Stomach (tissue), 9 donors: ENCODE data around the gene CCNK. TPM values are rescaled to one million over a fixed set of nuclear protein-coding genes. Genes with fewer than 3 reads are reported as not detected.

ENCODE experiments used
- DNase-seq, 2 donors: peaks; one replicate each; pipeline versions ENCODE4 v3.0.0 to v3.0.0-alpha.2; 2013 to 2019
- H3K27ac ChIP-seq, 5 donors: fragments of 200-600 bp in 4 of 5; sonication (generic) in 4 of 5; one replicate each; pipeline ENCODE4 v1.5.1; 2013 to 2019; ENCODE audit warnings: mild to moderate bottlenecking in 1 of 5, moderate library complexity in 1 of 5
- H3K27me3 ChIP-seq, 3 donors: fragments of 200-600 bp; sonication (generic); one replicate each; pipeline ENCODE4 v1.5.1; 2017 to 2019; ENCODE audit warnings: mixed run types in 1 of 3
- H3K36me3 ChIP-seq, 4 donors: fragments of 200-600 bp; sonication (generic); 1 replicate in 3 of 4; 2 replicates in 1 of 4; pipeline ENCODE4 v1.5.1; 2016 to 2019
- H3K4me1 ChIP-seq, 4 donors: fragments of 200-600 bp; sonication (generic); one replicate each; pipeline ENCODE4 v1.5.1; 2016 to 2019
- H3K4me3 ChIP-seq, 4 donors: fragments of 200-600 bp; sonication (generic) in 3 of 4; one replicate each; pipeline ENCODE4 v1.5.1; 2016 to 2019; ENCODE audit warnings: mild to moderate bottlenecking in 1 of 4
- H3K9me3 ChIP-seq, 4 donors: fragments of 200-600 bp; sonication (generic); one replicate each; pipeline ENCODE4 v1.5.1; 2016 to 2019
- EP300 ChIP-seq: sonication (generic); formaldehyde crosslinking; IDR thresholded peaks from one replicate; pipeline ENCODE4 v1.6.1; 2017; ENCODE audit warnings: antibody characterized with exemption
- POLR2A ChIP-seq, 4 donors: fragments of 450-650 bp; IDR thresholded peaks; one replicate each; pipeline ENCODE4 v1.6.1; 2016; ENCODE audit warnings: antibody characterized with exemption in 4 of 4, control low read depth in 2 of 4, mild to moderate bottlenecking in 1 of 4, moderate library complexity in 1 of 4
- POLR2AphosphoS5 ChIP-seq, 3 donors: sonication (generic); formaldehyde crosslinking; IDR thresholded peaks; one replicate each; pipeline ENCODE4 v1.6.1; 2016; ENCODE audit warnings: antibody characterized with exemption in 3 of 3
- WGBS, 5 donors: extraction: QIAGEN DNeasy Blood & Tissue Kit in 3 of 5; methylation state at CpG; one replicate each; pipeline versions ENCODE4 v1.1.5 to v1.1.7; 2013 to 2018; 5-methylcytosine and 5-hydroxymethylcytosine counted together
- intact Hi-C: fragments of 100-400 bp; cut with DNase I; formaldehyde crosslinking; loops from one replicate; pipeline ENCODE4 v1.15.1; 2023; ENCODE audit warnings: low total_unique reads
- polyA plus RNA-seq, 3 donors: library from polyadenylated mRNA; stranded (reverse); fragments of 200-250 nt; gene quantifications; one replicate each; pipeline ENCODE4 v1.2.3, GENCODE V29; 2013
- total RNA-seq, 5 donors: library from RNA; depleted of rRNA; stranded (reverse); fragments of >200 nt; gene quantifications; one replicate each; pipeline versions ENCODE4 v1.1.0 to v1.2.3, GENCODE V29; 2014 to 2016
- TF ChIP-seq, protein P1 (sequence below), 7 experiments: fragments of 450-650 bp in 4 of 7; fragments of 200-600 bp in 3 of 7; sonication (generic) in 3 of 7; IDR thresholded peaks; one replicate each; pipeline ENCODE4 v1.5.1; 2016 to 2019; ENCODE audit warnings: antibody characterized with exemption in 7 of 7, control low read depth in 2 of 7, mild to moderate bottlenecking in 1 of 7
- donor health status: healthy with polysubstance abuse.
- donor health status: Bipolar disorder and iron deficiency.
- donor health status: healthy.

CCNK gene
- total and polyA plus RNA-seq, 8 donors = 2.3 to 48.3 (median 11.4) TPM

DNA sequence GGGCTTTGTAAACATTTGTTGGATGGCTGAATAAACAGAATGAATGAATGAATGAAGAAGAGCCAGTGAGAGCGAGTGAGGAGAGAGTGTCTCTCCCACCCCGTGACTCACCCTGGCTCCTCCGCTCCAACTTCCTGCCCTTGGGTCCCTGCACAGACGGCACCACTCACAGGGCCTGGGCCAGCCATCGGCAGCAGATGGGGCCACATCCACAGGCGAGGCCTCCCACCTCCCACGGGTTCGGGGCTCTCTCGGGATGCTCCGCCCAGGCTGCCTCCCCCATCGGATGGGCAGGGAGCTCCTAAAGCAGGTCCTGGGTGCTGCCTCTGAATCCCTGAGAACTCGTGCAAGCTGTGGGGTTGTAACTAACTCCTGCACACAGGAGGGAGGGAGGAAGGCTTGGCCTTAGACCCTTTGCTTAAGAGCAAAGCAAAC is 41.3 kb downstream of the CCNK start:
- Histone ChIP-seq H3K4me3 (no peak overlapping the region), H3K36me3 (peaks cover 0 to 10% (median 4%) of the 10 kb centered on the region in 4 donors), H3K9me3 (no peaks in the 10 kb centered on the region), H3K4me1 (peaks cover 46 to 75% (median 62%) of the 10 kb centered on the region in 4 donors), H3K27me3 (no peaks in the 10 kb centered on the region), H3K27ac (peak overlapping the region in 3 of 5 donors; percentile 74 to 82 (median 80))
- WGBS, 5 donors = 50 to 60% (median 51%) methylated on average over 11 to 12 of the region's 12 CpGs
- intact Hi-C loops = no loop called here
- DNase-seq = peak in 1 of 2 donors; percentile 72
- TF ChIP-seq POLR2AphosphoS5 (IDR thresholded peaks at IDR 0.05) = no peak
- no peak for TF ChIP-seq EP300
- TF ChIP-seq, protein P1, sequence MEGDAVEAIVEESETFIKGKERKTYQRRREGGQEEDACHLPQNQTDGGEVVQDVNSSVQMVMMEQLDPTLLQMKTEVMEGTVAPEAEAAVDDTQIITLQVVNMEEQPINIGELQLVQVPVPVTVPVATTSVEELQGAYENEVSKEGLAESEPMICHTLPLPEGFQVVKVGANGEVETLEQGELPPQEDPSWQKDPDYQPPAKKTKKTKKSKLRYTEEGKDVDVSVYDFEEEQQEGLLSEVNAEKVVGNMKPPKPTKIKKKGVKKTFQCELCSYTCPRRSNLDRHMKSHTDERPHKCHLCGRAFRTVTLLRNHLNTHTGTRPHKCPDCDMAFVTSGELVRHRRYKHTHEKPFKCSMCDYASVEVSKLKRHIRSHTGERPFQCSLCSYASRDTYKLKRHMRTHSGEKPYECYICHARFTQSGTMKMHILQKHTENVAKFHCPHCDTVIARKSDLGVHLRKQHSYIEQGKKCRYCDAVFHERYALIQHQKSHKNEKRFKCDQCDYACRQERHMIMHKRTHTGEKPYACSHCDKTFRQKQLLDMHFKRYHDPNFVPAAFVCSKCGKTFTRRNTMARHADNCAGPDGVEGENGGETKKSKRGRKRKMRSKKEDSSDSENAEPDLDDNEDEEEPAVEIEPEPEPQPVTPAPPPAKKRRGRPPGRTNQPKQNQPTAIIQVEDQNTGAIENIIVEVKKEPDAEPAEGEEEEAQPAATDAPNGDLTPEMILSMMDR (IDR thresholded peaks at IDR 0.05) = no peak
- TF ChIP-seq POLR2A (IDR thresholded peaks at IDR 0.05) = no peak

DNA sequence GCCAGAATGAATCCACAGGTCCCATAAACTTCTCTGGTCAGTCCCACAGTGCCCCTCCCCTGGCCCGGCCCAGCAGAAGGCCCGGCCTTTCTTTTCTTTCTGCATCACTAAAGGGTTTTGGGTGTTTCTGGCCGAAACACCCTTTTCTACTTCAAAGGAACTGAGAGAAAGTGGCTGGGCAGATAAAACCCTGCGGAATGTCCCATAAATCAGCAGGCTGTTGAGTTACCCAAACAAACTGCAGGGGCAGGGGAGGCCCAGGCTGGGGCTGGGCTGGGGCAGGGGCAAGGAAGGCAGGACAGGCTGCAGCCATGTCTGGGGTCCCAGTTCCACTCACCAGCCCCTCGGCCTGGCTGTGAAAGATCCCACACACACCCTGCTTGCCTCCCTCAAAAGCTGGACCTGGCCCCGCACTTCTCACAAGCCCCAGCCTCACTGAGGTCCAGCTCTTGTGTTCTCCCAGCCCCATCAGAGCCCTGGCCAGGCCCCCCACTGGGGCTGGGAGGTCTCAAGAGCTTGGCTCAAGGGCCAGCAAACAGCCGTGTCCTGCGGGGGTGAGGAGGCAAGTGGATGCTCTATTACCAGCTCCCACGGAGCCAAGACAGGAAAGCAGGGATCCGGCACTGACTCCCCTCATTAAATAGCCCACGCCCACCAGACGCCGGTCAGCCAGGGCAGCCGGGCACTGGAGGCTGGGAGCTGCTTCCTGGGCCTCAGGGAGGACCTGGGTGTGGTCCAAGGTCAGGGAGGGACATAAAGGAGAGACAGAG is 41.9 kb downstream of the CCNK start:
- H3K4me1 ChIP-seq = peaks cover 44 to 76% (median 59%) of the 10 kb centered on the region in 4 donors
- no peak overlapping the region for H3K4me3 ChIP-seq
- 25 to 46% (median 37%) methylated on average over 11 to 14 of the region's 14 CpGs for WGBS, 5 donors
- no peaks in the 10 kb centered on the region for H3K9me3 ChIP-seq
- H3K27ac ChIP-seq = peak overlapping the region in 4 of 5 donors; percentile 72 to 82 (median 77)
- peak in 1 of 2 donors; percentile 63 for DNase-seq
- TF ChIP-seq, protein P1 (IDR thresholded peaks at IDR 0.05) = no peak
- TF ChIP-seq POLR2A (IDR thresholded peaks at IDR 0.05) (no peak), EP300 (no peak), POLR2AphosphoS5 (IDR thresholded peaks at IDR 0.05) (no peak)
- H3K27me3 ChIP-seq = no peaks in the 10 kb centered on the region
- H3K36me3 ChIP-seq = peaks cover 0 to 10% (median 4%) of the 10 kb centered on the region in 4 donors
- intact Hi-C loops = no loop called here

GRCh38 chr14:99523704-99524055 is 42.5 kb downstream of the CCNK start:
- intact Hi-C loops = no loop called here
- no peak for DNase-seq

GRCh38 chr14:99524091-99524661 is 43.0 kb downstream of the CCNK start:
- 36 to 55% (median 39%) methylated on average over 10 to 16 of the region's 16 CpGs for WGBS, 5 donors
- intact Hi-C loops = no loop called here
- H3K4me3 ChIP-seq = no peak overlapping the region
- H3K9me3 ChIP-seq = no peaks in the 10 kb centered on the region
- H3K36me3 ChIP-seq = peaks cover 0 to 10% (median 4%) of the 10 kb centered on the region in 4 donors
- H3K27ac ChIP-seq = peak overlapping the region in 4 of 5 donors; percentile 72 to 82 (median 77)
- peaks cover 38 to 69% (median 52%) of the 10 kb centered on the region in 4 donors for H3K4me1 ChIP-seq
- peak; percentile 52 to 61 for DNase-seq
- H3K27me3 ChIP-seq = no peaks in the 10 kb centered on the region
- no peak for TF ChIP-seq POLR2A (IDR thresholded peaks at IDR 0.05)

More at GRCh38 chr14:99523704-99524055, 42.5 kb downstream of the CCNK start:
- Histone ChIP-seq H3K4me1 (peaks cover 38 to 70% (median 54%) of the 10 kb centered on the region in 4 donors), H3K9me3 (no peaks in the 10 kb centered on the region), H3K27me3 (no peaks in the 10 kb centered on the region), H3K36me3 (peaks cover 0 to 10% (median 4%) of the 10 kb centered on the region in 4 donors), H3K27ac (peak overlapping the region in 4 of 5 donors; percentile 72 to 82 (median 77)), H3K4me3 (no peak overlapping the region)
- TF ChIP-seq EP300 = no peak
- TF ChIP-seq, protein P1 (IDR thresholded peaks at IDR 0.05) = no peak
- no peak for TF ChIP-seq POLR2A (IDR thresholded peaks at IDR 0.05)
- TF ChIP-seq POLR2AphosphoS5 (IDR thresholded peaks at IDR 0.05) = no peak
- 52 to 72% (median 65%) methylated on average over 3 to 5 of the region's 5 CpGs for WGBS, 5 donors
